Calu3 (cell line): ENCODE data around the gene HCN1. TPM values are rescaled to one million over a fixed set of nuclear protein-coding genes. Genes with fewer than 3 reads are reported as not detected.
"Not testable (repeated sequence)": the region's sequence is repeated elsewhere in the genome, so short reads cannot be mapped to it uniquely, and the experiment has no call there.

Source experiments
- BruUV-seq: library from RNA; stranded (reverse); fragments of 400-500 nt; replicated peaks from 2 replicates; lab custom pipeline; 2021; lab: Mats Ljungman, UMichigan
- CTCF ChIA-PET: fragments of 300-600 bp; sonication (Branson Sonifier 250); formaldehyde crosslinking; loops from one replicate; lab custom pipeline; 2022; ENCODE audit warnings: antibody characterized with exemption; lab: Charles Lee
- DNase-seq: peaks from one replicate; pipeline ENCODE4 v3.0.0; 2022
- H3K27ac Mint-ChIP-seq: one replicate; pipeline ENCODE4 v1.8.0; 2022; ENCODE audit warnings: mixed read lengths; ENCODE audit not compliant: unreplicated experiment
- H3K27me3 Mint-ChIP-seq: one replicate; pipeline ENCODE4 v1.8.0; 2022; ENCODE audit warnings: mixed read lengths; ENCODE audit not compliant: unreplicated experiment
- H3K36me3 Mint-ChIP-seq: one replicate; pipeline ENCODE4 v1.8.0; 2022; ENCODE audit warnings: mild to moderate bottlenecking, moderate library complexity, mixed read lengths; ENCODE audit not compliant: insufficient read depth, unreplicated experiment
- H3K4me1 Mint-ChIP-seq: one replicate; pipeline ENCODE4 v1.8.0; 2022; ENCODE audit warnings: mild to moderate bottlenecking, low read depth, mixed read lengths; ENCODE audit not compliant: unreplicated experiment
- H3K4me3 Mint-ChIP-seq: one replicate; pipeline ENCODE4 v1.8.0; 2022; ENCODE audit warnings: mild to moderate bottlenecking, low read depth, moderate library complexity, mixed read lengths; ENCODE audit not compliant: unreplicated experiment
- H3K9me3 Mint-ChIP-seq: one replicate; pipeline ENCODE4 v1.8.0; 2022; ENCODE audit warnings: low read depth, mixed read lengths; ENCODE audit not compliant: unreplicated experiment
- intact Hi-C: fragments of 100-400 bp; cut with micrococcal nuclease; formaldehyde crosslinking; loops from one replicate; pipeline ENCODE4 v1.10.0; 2022; ENCODE audit not compliant: unreplicated experiment
- total RNA-seq: library from RNA; stranded (reverse); gene quantifications from 2 replicates; pipeline ENCODE4 v1.2.3, GENCODE V29; 2022
- TF ChIP-seq, protein P1 (sequence below): fragments of 200-600 bp; IDR thresholded peaks from one replicate; pipeline ENCODE4 v1.8.0; 2022; ENCODE audit warnings: antibody characterized with exemption; ENCODE audit not compliant: unreplicated experiment

The HCN1 gene
- total RNA-seq, 1 experiment from 2014 or later = not detected

DNA sequence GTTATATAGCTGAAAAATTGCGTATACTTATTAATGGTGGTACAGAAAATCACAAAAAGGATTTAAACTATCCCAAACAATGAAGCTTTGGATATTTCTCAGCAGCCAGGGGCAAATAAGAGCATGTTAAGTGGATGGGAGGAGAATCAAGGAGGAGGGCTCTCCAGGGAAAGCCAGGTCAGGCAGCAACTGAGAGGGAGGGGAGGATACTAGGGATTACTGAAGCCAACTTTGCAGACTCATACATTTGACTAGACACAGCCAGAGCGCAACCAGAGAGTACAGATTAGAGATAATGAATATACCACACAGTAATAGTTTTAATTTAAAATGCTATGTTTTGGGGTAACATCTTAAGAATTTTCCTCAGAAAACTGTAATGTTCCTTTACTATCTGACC lies 360.2 kb downstream of the HCN1 start:
- no peak overlapping the region for H3K27ac Mint-ChIP-seq
- intact Hi-C loops = no loop called here
- H3K9me3 Mint-ChIP-seq = peaks cover 3% of the 10 kb centered on the region
- H3K36me3 Mint-ChIP-seq = no peaks in the 10 kb centered on the region
- no TSS peak for BruUV-seq
- CTCF ChIA-PET = no interaction called here
- TF ChIP-seq, protein P1, sequence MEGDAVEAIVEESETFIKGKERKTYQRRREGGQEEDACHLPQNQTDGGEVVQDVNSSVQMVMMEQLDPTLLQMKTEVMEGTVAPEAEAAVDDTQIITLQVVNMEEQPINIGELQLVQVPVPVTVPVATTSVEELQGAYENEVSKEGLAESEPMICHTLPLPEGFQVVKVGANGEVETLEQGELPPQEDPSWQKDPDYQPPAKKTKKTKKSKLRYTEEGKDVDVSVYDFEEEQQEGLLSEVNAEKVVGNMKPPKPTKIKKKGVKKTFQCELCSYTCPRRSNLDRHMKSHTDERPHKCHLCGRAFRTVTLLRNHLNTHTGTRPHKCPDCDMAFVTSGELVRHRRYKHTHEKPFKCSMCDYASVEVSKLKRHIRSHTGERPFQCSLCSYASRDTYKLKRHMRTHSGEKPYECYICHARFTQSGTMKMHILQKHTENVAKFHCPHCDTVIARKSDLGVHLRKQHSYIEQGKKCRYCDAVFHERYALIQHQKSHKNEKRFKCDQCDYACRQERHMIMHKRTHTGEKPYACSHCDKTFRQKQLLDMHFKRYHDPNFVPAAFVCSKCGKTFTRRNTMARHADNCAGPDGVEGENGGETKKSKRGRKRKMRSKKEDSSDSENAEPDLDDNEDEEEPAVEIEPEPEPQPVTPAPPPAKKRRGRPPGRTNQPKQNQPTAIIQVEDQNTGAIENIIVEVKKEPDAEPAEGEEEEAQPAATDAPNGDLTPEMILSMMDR = no peak
- DNase-seq = no peak
- no peaks in the 10 kb centered on the region for H3K27me3 Mint-ChIP-seq
- no peak overlapping the region for H3K4me3 Mint-ChIP-seq
- H3K4me1 Mint-ChIP-seq = no peaks in the 10 kb centered on the region

DNA sequence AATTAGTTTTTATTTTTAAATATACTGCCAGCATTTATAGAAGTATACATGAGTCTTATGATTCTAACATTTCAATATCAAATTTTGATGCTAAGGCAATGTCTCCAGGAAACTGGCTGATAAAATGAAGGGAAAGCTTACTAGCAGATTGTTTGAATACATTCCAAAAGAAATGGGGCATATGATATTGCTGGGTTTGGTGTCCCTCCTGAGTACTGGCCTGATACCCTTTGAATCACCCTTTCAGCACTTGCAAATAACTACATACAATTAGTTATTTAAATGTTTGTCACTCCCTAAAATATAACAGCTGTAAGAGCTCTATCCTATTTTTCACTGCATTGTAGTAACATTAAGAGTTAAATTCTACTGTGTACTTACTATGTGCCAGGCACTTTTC lies 360.8 kb downstream of the HCN1 start:
- no peaks in the 10 kb centered on the region for H3K27me3 Mint-ChIP-seq
- DNase-seq = no peak
- CTCF ChIA-PET = no interaction called here
- no peak overlapping the region for H3K27ac Mint-ChIP-seq
- no peaks in the 10 kb centered on the region for H3K36me3 Mint-ChIP-seq
- intact Hi-C loops = no loop called here
- no TSS peak for BruUV-seq
- TF ChIP-seq, protein P1 = no peak
- no peaks in the 10 kb centered on the region for H3K4me1 Mint-ChIP-seq
- peaks cover 3% of the 10 kb centered on the region for H3K9me3 Mint-ChIP-seq
- no peak overlapping the region for H3K4me3 Mint-ChIP-seq

DNA sequence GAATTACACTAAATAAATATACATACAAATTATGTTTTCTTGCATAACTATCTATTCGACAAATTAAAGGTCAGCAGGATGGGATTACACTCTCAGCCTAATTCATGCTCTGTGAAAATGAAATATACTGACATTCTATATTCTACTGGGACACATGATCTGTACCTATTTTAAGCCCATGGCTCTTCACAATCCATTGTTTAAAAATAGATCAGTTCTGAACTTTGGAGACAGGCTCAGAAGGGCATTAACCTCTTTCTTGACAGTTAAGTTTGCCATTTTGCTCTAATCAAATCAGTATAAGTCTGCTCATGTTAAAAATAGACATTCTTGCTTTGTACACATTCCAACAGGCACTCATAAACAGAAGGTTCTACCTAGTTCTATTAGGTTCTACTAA lies 361.2 kb downstream of the HCN1 start:
- no peak for DNase-seq
- H3K4me1 Mint-ChIP-seq = no peaks in the 10 kb centered on the region
- H3K4me3 Mint-ChIP-seq = no peak overlapping the region
- BruUV-seq = no TSS peak
- peaks cover 3% of the 10 kb centered on the region for H3K9me3 Mint-ChIP-seq
- no peaks in the 10 kb centered on the region for H3K27me3 Mint-ChIP-seq
- no peaks in the 10 kb centered on the region for H3K36me3 Mint-ChIP-seq
- intact Hi-C loops = no loop called here
- H3K27ac Mint-ChIP-seq = no peak overlapping the region
- CTCF ChIA-PET = no interaction called here
- TF ChIP-seq, protein P1 = no peak

DNA sequence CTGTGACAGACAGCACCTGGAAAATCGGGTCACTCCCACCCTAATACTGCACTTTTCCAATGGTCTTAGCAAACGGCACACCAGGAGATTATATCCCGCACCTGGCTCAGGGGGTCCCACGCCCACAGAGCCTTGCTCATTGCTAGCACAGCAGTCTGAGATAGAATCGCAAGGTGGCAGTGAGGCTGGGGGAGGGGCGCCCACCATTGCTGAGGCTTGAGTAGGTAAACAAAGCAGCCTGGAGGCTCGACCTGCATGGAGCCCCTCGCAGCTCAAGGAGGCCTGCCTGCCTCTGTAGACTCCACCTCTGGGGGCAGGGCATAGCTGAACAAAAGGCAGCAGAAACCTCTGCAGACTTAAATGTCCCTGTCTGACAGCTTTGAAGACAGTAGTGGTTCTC lies 383.6 kb downstream of the HCN1 start:
- DNase-seq, BruUV-seq, H3K4me1 Mint-ChIP-seq, H3K27me3 Mint-ChIP-seq, intact Hi-C loops, CTCF ChIA-PET, H3K27ac Mint-ChIP-seq, H3K36me3 Mint-ChIP-seq, H3K4me3 Mint-ChIP-seq: not testable (repeated sequence)
- H3K9me3 Mint-ChIP-seq = peaks cover 14% of the 10 kb centered on the region

DNA sequence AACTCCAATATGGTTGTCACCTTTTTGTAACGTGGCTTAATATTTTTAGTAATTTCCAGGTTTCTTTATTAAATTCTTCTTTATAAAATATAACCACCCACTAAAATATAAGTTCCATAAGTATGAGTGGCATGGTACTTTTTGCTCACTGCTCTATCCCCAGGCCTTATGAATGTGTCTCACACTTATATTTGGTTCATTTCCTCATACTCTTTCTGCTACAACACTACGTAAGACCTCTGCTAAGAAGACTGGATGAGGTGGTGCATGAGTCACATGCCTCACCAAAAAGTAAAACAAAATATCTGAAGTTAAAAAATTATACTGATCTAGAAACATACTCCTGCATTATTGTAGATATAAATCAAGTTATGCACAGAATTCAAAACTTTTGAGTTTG lies 400.9 kb downstream of the HCN1 start:
- Mint-ChIP-seq H3K4me1 (no peaks in the 10 kb centered on the region), H3K9me3 (peaks cover 7% of the 10 kb centered on the region), H3K27ac (no peak overlapping the region), H3K4me3 (no peak overlapping the region), H3K36me3 (no peaks in the 10 kb centered on the region), H3K27me3 (no peaks in the 10 kb centered on the region)
- intact Hi-C loops = no loop called here
- CTCF ChIA-PET = no interaction called here
- TF ChIP-seq, protein P1 = no peak
- no TSS peak for BruUV-seq
- DNase-seq = no peak
